Occipital lobe (tissue), 2 donors: ENCODE results near the gene EBF4. TPM values are rescaled to one million over a fixed set of nuclear protein-coding genes. Genes with fewer than 3 reads are reported as not detected.

Source experiments
- DNase-seq: peaks from one replicate; lab custom pipeline; 2025; lab: John Stamatoyannopoulos, UW
- total RNA-seq: library from RNA; depleted of rRNA; stranded (reverse); fragments of >200 nt; gene quantifications from one replicate; pipeline ENCODE4 v1.2.3, GENCODE V29; 2014

EBF4 gene, protein sequence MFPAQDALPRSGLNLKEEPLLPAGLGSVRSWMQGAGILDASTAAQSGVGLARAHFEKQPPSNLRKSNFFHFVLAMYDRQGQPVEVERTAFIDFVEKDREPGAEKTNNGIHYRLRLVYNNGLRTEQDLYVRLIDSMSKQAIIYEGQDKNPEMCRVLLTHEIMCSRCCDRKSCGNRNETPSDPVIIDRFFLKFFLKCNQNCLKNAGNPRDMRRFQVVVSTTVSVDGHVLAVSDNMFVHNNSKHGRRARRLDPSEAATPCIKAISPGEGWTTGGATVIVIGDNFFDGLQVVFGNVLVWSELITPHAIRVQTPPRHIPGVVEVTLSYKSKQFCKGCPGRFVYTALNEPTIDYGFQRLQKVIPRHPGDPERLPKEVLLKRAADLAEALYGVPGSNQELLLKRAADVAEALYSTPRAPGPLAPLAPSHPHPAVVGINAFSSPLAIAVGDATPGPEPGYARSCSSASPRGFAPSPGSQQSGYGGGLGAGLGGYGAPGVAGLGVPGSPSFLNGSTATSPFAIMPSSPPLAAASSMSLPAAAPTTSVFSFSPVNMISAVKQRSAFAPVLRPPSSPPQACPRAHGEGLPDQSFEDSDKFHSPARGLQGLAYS
- total RNA-seq: 10.5 TPM

DNA sequence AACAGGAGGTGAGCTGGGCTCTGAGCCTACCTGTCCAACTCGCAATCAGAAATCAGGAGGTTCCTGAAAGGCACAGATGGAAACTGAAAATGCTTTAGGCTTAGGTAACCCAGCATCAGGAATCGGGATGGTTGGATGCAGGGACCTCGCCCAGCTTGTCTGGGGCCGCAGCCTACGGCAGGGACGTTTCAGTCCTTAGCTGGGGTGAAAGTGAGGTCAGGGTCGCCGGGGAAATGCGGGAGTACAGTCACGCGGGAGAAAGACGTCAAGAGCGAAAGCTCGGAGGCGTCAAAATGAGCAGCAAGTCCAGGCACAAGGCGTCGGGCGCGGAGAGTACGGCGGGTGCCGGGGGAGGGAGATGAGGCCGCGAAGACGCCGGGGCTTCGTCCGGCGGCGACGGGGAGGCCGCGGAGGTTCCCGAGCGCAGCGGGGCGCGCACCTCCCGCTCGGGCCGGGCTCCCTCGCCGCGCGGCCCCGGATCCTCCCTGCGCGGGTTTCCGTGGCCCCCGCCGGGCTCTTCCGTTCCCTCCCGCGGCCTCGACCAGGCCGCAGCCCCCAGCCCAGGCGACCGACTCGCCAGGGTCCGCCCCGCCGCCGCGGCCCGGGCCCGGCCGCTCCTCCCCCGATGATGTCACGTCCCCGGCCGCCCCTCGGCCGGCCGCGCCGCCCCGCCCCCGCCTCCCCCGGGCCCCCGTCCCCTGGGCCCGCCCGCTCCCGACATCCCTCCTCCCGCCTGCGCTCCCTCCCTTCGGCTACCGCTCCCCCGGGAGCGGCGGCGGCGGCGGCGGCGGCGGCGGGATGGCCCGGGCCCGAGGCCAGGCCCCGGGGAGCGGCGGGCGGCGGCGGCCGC is at the start of gene EBF4:
Gene EBF4, plus strand, starts transcription at position 745 of the 850 bp plus-strand sequence. CDS start 866 bp downstream, outside the sequence.
- DNase-seq: no peak

DNA sequence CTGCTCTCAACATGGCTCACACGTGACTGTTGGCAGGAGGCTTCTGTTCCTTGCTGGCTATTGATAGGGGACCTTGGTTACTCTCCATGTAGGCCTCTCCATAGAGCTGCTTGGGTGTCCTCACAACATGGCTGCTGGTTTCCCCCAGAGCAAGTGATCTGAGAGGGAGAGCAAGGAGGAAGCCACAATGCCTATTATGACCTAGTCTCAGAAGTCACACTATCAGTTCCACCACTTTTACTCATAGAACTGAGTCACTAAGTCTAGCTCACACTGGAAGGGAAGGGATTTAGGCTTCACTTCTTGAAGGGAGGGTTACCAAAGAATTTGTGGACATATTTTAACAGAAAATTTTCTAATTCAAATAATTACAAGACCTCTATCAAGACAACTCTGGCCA is 48.9 kb upstream of the EBF4 start:
- DNase-seq: no peak

DNA sequence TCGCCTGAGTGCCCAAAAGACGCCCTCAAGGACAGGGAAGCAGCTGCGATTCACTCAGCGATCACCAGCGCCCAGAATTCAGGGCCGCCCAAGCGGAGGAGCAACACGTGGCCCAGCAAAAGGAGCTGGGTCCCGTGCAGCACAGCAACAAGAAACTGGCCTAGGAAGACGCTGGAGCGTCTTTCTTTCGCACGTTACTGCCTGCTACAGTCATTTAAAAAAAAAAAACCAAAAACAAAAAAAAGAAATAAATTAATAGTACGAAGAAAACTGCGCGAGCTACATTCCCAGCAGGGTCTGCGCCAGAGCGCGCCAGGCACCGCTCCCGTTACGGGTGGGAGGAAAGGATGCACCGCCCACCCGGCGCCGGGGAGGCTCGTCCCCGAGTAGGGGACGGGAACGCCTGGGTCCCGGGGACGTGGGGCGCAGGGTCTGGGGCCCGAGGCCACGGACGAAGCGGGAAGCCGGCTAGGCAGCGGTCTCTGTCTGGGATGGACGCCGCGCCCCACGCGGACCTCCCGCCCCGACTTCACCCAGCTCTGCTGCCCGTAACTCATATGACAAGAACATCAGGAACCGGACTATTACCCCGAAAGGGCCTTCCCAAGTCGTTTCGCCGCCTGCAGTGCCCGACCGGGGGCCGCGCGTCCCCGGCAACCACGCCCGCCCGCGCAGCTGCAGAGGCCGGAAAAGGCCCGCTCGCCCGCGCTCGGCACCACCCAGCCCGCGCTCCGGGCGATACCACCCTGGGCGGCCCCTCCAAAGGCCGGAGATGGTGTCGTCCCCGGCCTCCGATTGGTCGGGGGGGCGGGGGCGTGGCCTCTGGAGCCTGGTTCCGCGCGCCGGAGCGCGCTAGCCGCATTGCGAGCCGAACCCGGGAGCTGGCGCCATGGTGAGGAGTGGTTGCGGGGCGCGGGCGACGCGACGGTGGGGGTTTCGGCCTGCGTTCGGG is 40.5 kb upstream of the EBF4 start, which contains the start of gene NOP56:
Gene NOP56, plus strand, starts transcription at position 861 of the 952 bp plus-strand sequence. Its CDS starts 29 bp downstream, at position 890.
- DNase-seq: peak; percentile 92

DNA sequence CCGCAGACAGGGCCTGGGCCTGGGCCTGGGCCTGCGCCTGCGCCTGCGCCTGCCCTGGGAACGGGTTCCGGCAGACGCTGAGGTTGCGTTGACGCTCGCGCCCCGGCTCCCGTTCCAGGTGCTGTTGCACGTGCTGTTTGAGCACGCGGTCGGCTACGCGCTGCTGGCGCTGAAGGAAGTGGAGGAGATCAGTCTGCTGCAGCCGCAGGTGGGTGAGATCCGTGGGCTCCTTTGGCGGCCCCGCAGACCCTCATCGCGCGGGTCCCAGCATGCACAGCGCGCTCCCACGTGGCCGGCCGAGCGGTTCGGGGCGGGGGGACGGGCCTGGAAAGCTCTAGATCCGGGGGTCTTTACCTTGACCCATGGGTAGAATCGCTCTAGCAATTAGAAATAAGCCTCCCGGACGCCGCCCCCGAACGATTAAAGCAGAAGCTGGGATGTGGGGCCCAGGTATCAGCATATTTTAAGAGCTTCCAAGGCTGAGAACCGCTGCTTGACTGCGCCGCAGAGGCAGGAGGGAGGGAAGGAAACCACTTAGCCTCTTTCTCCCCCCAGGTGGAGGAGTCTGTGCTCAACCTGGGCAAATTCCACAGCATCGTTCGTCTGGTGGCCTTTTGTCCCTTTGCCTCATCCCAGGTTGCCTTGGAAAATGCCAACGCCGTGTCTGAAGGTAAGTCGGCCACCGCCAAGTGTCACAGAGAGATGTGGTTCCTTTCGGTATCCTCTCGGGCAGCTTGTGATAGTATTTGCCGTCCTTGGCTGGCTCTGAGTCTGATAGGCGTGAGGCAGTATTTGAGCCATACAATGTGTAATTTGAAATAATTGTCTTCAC is 39.6 kb upstream of the EBF4 start:
- DNase-seq: no peak

DNA sequence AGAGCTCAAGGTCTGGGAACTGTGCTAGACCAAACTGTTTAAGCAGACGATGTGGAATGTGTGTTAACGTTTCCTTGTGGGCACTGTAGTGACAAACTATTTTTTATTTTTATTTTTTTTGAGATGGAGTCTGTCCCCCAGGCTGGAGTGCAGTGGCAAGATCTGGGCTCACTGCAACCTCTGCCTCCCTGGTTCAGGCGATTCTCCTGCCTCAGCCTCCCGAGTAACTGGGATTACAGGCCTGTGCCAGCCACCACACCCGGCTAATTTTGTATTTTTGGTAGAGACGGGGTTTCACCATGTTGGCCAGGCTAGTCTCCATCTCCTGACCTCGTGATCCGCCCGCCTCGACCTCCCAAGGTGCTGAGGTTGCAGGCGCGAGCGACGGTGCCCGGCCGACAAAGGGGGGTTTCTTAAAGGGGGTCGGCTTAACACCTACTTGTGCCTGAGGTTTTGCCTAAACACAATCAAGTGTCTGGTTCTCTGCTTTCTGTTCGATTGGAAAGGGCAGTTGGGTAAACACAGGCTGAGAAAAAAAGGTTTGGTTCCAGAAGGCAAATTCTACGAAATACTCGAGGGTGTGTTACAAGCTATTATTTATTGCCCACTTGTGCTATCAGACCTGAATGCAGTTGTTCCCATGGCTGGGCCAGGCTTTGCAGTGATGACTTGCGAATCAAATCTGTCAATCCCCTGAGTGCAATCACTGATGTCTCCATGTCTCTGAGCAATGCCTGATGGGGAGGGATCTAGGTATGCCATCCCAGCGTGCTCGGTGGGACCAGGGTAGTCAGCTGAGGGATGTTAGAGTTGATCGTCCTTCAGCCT is 38.8 kb upstream of the EBF4 start:
- no peak for DNase-seq

DNA sequence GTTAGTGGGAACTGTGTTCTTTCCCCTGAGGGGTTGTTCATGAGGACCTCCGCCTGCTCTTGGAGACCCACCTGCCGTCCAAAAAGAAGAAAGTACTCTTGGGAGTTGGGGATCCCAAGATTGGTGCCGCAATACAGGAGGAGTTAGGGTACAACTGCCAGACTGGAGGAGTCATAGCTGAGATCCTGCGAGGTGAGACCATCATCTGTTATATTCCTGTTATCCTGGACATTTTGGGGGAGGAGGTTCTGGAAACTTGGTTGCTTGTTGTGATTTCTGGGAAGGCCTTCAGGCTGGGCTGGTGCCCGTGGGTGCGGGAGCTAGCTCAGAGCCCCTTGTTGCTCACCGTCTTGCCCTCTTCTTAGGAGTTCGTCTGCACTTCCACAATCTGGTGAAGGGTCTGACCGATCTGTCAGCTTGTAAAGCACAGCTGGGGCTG is 38.2 kb upstream of the EBF4 start:
- no peak for DNase-seq

DNA sequence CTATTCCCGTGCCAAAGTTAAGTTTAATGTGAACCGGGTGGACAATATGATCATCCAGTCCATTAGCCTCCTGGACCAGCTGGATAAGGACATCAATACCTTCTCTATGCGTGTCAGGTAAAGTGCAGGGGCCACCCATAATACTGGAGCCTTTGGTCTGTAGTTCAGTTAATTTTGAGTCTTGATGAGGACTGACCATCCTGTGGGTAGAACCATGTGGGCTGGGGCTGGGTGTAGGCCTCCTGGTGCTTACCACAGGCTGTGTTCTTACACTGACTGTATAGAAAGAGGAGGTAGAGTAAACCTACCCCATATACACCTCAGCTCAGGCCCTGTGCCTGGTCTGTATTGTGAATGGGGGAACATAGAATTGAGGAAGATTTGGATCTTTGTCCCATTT is 37.7 kb upstream of the EBF4 start:
- no peak for DNase-seq

DNA sequence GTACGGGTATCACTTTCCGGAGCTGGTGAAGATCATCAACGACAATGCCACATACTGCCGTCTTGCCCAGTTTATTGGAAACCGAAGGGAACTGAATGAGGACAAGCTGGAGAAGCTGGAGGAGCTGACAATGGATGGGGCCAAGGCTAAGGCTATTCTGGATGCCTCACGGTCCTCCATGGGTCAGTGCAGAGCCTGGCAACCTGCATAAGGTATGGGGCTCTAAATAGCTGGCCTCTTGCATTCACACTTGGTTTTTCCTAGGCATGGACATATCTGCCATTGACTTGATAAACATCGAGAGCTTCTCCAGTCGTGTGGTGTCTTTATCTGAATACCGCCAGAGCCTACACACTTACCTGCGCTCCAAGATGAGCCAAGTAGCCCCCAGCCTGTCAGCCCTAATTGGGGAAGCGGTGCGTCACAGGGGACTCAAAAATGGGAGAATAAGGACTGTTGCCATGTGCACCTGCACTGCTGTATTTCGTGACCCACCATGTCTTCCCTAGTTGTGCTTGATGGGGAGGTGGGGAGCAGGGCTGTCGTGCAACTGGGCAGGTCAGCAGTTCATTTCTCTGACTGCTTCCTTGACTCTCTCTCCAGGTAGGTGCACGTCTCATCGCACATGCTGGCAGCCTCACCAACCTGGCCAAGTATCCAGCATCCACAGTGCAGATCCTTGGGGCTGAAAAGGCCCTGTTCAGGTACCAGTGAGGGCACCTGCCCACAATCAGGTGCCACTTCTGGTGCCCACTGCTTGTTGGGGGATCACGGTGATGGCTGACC is 37.1 kb upstream of the EBF4 start:
- DNase-seq: no peak

DNA sequence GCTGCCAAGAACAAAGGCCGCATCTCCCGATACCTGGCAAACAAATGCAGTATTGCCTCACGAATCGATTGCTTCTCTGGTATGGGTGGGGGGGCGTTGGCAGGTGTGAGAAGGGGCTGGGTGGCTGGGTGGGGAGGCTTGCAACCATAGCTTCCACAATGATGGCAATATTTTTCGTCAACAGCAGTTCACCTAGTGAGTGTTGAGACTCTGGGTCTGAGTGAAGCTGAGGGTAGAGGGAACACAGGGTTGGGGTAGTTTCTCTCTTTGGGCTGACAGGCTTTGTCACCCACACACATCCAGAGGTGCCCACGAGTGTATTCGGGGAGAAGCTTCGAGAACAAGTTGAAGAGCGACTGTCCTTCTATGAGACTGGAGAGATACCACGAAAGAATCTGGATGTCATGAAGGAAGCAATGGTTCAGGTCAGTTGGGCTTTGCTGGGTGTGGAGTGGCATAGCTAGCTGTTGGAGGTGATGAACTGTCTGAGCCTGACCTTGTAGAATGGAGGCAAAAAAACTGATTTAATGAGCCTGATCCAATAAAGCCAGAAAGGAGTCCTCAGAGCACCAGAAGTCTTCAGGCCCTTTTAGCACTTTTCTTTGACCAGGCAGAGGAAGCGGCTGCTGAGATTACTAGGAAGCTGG is 36.0 kb upstream of the EBF4 start:
- DNase-seq: no peak

DNA sequence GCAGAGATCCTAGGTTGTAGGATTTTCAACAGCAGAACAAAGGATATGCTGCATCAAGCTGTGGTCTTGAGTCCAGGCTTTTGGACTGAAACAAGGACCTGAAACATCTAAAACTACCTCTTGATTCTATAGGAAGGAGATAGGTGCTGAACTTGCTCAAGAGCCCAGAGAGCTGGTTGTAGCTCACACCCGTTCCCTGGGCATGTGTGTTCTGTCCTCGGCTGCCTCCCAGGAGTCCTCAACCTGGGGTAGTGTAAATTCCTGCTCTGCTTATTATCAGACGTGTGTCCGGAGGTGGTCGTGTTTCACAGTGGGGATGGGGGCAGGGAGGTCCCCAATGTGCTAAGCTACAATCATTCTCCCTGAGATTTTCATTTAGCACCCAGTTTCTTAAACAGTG is 35.3 kb upstream of the EBF4 start:
- no peak for DNase-seq

DNA sequence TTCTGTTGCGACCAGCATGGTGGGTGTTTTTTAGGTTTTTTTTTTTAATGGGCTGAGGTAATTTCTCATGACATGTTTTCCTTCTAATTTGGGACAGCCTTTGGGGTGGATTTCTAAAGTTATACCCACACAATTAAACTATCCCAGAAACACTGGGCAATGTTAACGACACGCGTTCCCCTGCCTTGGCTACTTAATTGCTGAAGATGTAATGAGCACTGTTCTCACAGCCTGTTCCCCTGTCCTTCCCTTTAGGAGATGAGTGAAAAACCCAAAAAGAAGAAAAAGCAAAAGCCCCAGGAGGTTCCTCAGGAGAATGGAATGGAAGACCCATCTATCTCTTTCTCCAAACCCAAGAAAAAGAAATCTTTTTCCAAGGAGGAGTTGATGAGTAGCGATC is 34.9 kb upstream of the EBF4 start:
- no peak for DNase-seq

DNA sequence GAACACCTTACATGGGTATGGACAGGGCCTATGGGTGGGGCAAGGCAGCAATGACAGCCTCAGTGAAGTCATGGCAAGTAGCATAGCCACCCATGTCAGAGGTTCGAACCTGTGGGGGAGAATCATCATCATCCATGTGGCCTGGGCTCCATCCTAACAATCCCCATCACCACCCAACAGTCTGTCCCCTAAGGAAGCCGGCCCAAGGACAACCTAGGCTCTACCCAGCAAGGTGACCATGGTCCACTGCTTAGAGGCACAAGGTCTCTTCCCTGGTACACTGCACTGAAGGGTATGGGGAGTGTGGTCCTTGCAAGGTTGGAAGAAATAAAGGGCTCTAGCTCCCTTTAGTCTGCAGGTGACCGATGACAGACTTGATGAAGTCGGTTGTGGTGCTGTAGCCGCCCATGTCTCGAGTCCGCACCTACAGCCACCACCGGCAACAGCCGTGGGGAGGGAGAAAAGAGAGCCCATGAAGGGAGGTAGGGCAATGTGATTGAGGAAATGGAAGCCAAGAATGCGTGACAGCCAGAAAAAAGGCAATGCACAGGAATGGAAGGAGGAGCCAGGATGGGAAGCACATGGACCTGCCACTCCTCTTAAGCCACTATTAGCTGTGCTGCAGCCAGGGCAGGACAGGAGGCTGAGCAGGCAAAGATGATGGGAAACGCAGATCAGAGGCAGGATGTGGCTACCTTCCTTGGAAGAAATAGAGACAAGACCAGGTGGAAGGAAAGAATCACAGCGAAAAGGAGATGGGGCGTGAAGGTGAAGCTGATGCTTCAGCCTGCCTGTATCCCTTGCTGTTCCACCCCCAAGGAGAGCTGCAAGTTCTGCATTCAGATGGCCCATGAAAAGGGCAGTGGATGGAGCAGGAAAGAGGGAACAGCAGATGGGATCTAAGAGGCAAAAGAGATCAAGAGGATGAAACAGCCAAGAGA is 33.9 kb upstream of the EBF4 start:
- DNase-seq: no peak

DNA sequence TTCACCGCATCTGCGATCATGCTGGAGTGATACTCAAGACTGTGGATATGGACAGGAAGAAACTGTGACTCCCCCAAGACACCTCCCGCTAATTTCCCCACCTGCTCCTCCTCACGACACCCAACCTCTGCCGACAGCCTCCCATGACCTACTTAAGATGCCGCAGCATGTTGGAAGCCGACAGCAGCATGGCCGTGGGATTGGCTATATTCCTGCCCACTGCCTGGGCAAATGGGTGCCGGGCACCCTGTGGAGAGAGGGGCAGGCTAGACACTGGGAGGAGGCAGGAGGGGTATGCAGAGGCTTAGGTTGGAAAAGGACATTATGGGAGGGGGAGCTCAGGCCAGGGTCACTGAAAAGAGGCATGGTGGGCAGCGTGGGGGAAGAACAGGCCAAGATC is 33.0 kb upstream of the EBF4 start:
- no peak for DNase-seq

DNA sequence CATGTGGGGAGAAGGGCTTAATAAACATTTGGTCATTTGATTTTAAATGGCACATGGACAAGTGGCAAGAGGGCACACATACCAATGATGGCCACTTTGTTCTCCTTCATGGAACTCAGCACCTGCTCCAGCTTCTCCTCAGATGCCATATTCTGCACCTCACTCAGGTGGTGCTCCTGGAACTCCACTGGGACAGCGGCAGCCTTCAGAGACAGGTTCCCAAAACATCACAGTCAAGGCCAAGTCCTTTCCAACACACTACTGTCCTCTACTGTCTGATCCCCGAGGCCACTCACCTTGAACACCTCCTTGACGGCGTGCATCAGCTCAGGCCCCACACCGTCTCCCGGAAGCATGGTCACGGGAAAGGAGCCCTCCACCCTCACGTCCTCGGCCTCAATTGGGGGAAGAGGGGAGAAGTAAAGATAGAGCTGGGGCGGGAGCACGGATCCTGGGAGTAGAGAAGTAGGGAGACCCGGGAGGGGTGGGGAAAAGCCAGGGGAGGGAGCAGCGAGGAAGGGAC is 29.2 kb upstream of the EBF4 start:
- DNase-seq: no peak

DNA sequence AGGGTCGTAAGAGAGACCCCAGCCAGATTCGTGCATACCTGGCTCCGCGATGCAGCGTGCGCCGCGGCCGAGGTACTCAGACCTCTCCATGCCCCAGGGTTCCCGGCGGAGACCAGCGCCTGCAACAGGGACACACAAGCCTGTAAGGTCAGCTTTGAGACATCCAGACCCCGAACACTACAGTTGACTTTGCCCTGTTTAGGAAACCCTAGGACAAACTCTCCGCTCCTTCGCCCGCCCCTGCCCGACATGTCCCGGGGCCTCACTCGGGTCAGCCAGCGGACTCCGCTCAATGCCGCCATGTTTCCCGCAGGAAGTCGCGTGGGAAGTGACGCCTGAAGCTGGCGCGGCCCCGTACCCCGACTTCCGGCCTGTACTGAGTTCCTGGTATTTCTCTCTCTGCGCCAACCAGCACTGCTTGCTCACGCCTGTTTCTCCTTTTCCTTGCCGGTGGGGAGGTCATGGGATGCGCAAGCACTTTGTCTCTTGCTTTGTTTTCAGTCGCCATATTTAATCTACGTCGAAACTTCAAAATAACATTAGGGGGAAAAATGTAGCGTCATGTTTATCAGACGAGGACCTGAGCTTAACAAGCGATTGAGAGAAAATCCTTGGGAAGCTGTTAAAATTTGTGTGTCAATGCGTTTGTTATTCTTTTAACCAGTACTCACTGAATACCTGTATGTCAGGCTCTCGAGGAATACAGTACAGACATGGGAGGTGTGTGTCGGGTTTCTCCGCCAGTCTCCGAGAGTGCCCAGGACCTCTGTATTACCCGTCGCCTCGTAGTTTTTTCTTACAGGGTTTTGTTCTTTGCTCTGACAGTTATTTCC is 28.5 kb upstream of the EBF4 start, which contains the start of gene IDH3B:
Gene IDH3B, minus strand, starts transcription at position 330 of the 833 bp plus-strand sequence. Its CDS starts 28 bp downstream, at position 302.
- peak; percentile 86 for DNase-seq
